Measurements from ENCODE around the gene ACOXL. TPM values are rescaled to one million over a fixed set of nuclear protein-coding genes. Genes with fewer than 3 reads are reported as not detected.
"Not testable (repeated sequence)": the region's sequence is repeated elsewhere in the genome, so short reads cannot be mapped to it uniquely, and the experiment has no call there.

The ACOXL gene
- total RNA-seq, 1 experiment from 2014 or later: not detected

DNA sequence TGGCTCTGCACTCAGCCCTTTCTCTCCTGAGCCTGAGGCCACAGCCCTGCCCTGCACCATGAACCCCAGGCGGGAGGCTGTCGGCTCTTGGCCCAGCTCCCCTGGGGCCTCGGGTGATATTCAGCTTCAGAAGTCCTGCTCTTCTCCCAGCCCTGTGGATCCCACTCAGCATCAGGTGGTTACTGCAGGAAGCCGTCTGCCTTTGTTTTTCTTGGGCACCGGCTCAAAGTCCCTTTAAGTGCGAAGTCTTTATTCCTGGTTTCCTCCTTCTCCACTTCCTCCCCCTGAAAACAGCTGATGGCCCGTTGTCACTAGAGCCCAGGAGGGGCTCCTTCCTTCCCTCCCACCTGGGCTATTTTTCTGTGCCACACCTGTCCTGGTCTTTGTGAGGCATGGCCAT is 226.8 kb downstream of the ACOXL start:
- no peaks in the 10 kb centered on the region for H3K36me3 ChIP-seq
- no peaks in the 10 kb centered on the region for H3K9me3 ChIP-seq
- H3K4me3 ChIP-seq: no peak overlapping the region
- H3K27me3 ChIP-seq: peaks cover 8% of the 10 kb centered on the region
- DNase-seq: no peak

DNA sequence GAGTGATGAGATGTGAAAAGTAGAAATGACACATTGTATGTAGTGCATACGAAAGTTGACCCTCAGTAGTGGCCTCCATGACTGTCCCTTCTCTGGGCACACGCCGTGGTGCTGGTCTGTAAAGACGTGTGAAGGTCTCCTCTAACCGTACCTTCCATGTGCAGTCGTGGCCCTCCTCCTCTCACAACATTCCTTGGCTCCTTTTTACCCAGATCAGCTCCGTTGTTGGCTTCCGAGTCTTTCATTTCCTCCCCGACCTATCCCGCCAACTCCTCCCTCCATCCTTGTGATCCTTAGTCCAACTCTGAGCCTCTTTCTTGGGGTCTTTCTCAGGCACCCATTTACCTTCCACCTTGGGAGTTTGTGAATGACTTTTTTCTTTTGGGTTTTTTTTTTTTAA is 227.9 kb downstream of the ACOXL start:
- no peak for DNase-seq
- Histone ChIP-seq H3K27me3 (peaks cover 8% of the 10 kb centered on the region), H3K9me3 (no peaks in the 10 kb centered on the region), H3K36me3 (no peaks in the 10 kb centered on the region), H3K4me3 (no peak overlapping the region)

DNA sequence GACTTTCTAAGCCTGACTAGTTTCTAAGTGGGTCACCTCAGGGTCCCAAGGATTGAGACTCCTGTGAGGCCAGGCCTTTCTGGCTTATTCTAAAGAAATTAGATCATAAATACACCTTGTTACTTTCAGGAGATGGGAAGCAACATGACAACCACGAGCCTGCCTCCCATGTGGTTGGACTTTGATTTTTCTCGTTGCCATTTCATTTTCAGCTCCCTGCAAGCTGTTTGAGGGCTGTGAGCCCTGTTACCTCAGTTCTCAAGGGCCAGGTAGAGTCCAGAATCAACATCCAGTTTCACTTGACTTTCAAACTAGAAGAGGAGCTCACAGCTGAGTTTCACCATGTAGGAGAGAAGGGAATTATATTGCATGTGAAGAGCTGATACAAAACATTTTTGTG is 228.6 kb downstream of the ACOXL start:
- H3K36me3 ChIP-seq: no peaks in the 10 kb centered on the region
- no peak for DNase-seq
- H3K27me3 ChIP-seq: peaks cover 8% of the 10 kb centered on the region
- no peaks in the 10 kb centered on the region for H3K9me3 ChIP-seq
- H3K4me3 ChIP-seq: no peak overlapping the region

DNA sequence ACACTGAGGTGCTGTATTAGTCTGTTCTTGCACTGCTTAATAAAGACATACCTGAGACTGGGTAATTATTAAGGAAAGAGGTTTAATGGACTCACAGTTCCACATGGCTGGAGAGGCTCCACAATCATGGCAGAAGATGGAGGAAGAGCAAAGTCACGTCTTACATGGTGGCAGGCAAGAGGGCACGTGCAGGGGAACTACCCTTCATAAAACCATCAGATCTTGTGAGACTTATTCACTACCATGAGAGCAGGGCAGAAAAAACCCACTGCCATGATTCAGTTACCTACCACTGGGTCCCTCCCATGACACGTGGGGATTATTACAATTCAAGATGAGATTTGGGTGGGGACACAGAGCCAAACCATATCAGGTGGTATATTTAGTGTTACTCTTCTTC is 229.3 kb downstream of the ACOXL start:
- H3K27me3 ChIP-seq, DNase-seq, H3K4me3 ChIP-seq, H3K36me3 ChIP-seq, H3K9me3 ChIP-seq: not testable (repeated sequence)

DNA sequence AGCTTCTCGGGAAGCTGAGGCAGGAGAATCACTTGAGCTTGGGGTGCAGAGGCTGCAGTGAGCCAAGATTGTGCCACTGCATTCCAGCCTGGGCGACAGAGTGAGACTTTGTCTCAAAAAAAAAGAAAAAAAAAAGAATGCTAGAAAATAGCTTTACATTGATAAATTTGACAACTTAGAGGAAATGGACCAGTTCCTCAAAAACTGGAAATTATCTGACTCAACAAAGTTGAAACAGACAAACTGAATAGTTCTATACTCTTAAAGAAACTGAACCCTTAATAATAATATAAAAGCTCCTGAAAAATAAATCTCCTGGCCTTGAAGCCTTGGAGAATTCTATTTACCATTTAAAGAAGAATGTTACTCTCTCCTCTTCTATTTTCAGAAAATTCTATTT is 237.3 kb downstream of the ACOXL start:
- Histone ChIP-seq H3K36me3 (no peaks in the 10 kb centered on the region), H3K27me3 (peaks cover 16% of the 10 kb centered on the region), H3K9me3 (no peaks in the 10 kb centered on the region), H3K4me3 (no peak overlapping the region)
- DNase-seq: no peak

DNA sequence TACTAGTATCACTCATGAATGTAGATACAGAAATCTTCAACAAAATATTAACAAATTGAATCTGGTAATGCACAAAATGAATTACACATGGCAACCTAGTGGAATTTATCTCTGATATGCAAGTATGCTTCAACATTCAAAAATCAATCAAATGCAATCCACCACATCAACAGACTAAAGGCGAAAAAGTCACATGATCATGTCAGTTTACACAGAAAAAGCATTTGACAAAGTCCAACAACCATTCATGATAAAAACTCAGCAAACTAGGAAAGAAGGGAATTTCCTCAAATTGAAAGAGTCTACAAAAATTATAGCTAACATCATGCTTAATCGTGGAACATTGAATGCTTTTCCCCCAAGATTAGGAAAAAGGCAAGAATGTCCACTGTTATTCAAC is 237.8 kb downstream of the ACOXL start:
- no peak for DNase-seq
- Histone ChIP-seq H3K36me3 (no peaks in the 10 kb centered on the region), H3K9me3 (no peaks in the 10 kb centered on the region)

DNA sequence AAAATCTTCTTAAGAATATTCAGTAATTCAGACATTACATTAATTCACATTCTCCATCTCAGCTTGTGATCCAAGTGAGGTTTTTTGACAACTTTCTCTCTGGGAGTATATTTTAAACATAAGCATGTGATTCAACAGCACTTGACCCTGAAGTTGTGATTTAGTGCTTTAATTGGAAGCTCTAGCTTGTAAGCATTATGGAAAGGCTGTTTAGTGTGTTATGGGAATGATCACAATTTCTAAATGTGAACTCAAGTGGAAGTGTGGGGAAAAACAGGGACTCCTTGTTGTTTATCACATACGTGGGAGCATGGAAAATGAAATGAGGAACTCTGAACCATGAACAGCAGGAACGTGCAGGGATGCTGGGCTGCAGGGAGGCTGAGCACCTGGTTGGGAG is 239.4 kb downstream of the ACOXL start:
- DNase-seq: no peak

More for the DNA sequence above, 237.8 kb downstream of the ACOXL start:
- Histone ChIP-seq H3K27me3 (peaks cover 16% of the 10 kb centered on the region), H3K4me3 (no peak overlapping the region)

DNA sequence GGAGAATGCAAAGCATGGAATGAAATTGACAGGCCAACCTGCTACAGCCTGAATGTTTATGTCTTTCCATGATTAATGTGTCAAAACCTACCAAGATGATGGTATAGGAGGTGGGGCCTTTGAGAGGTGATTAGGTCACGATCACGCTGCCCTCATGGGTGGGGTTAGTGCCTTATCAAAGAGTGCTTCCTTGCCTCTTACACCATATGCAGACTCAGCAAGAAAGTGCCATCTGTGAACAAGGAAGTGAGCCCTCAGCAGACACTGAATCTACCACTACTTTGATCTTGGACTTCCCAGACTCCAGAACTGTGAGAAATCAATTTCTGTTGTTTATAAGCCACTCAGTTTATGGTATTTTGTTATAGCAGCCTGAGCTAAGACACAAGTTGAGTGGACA is 240.9 kb downstream of the ACOXL start:
- Histone ChIP-seq H3K36me3 (no peaks in the 10 kb centered on the region), H3K27me3 (peaks cover 16% of the 10 kb centered on the region), H3K4me3 (no peak overlapping the region), H3K9me3 (no peaks in the 10 kb centered on the region)
- DNase-seq: no peak

More for the DNA sequence above, 239.4 kb downstream of the ACOXL start:
- no peak overlapping the region for H3K4me3 ChIP-seq
- peaks cover 16% of the 10 kb centered on the region for H3K27me3 ChIP-seq
- H3K36me3 ChIP-seq: no peaks in the 10 kb centered on the region
- no peaks in the 10 kb centered on the region for H3K9me3 ChIP-seq

DNA sequence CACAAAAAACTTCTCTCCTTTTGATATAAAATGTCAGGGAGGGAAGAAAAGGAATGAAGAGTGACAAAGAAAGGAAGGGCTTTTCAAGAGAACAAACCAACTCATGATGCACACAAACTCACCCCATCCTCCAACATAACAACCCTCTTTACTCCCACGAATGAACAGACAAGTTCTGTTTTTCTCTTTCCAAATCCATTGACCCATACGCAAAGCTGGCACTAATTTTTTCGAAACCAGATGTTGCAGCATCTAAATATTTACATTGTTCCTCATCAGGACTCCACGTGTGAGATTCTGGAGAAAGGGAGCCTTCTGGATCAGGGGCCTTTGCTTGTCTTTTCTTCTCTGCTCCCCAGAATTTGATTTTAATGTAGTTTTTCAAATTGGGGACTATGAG is 245.0 kb downstream of the ACOXL start:
- no peaks in the 10 kb centered on the region for H3K36me3 ChIP-seq
- H3K9me3 ChIP-seq: no peaks in the 10 kb centered on the region
- H3K27me3 ChIP-seq: no peaks in the 10 kb centered on the region
- no peak for DNase-seq
- no peak overlapping the region for H3K4me3 ChIP-seq

DNA sequence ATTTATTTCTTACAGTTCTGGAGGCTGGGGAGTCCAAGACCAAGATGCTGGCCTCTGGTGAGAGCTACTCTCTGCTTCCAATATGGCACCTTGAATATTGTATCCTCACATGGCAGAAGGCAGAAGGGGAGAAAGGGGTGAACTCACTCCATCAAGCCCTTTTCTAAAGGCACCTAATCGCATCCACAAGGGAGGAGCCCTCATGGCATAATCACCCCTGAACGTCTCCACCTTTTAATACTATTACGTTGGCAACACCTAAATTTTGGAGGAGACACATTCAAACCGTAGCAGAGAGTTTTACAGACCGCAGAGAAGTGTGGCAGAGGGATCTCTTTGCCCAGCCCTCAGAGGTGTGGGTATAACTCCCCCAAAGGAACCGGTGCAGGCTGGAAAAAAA is 245.8 kb downstream of the ACOXL start:
- no peak overlapping the region for H3K4me3 ChIP-seq
- DNase-seq: no peak
- no peaks in the 10 kb centered on the region for H3K36me3 ChIP-seq
- no peaks in the 10 kb centered on the region for H3K9me3 ChIP-seq
- H3K27me3 ChIP-seq: no peaks in the 10 kb centered on the region

DNA sequence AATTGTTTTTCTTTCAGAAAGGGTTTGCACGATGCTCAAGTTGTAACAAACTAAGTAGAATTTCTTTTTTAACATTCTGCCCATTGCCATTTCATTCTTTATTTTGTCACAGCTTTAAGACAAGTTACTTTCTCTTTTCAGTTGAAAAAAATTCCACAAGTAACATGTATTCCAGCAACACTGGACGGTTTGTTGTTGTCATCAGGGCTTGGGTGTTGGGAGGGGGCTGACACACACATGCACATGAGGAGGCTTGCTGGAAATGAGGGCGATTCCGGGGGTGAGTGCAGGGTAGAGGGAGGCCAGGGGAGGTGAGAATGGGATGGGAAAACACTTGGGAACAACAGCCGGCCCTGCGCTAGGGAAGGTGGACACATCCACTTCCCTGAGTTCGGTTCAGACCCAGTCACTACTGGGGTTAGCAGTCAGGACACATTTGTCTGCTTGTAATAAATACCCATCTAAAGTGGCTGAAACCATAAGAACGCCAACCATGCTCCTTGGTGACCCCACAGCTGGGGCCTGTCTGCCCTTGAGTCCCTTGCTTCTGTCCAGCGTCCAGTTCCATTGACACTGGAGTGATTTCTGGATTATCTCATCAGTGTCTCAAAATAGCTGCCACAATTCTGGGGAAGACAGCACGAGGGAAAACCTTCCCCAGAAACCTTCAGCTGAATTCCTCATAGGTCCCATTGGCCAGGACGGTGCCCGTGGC is 246.5 kb downstream of the ACOXL start:
- Histone ChIP-seq H3K4me3 (no peak overlapping the region), H3K27me3 (no peaks in the 10 kb centered on the region), H3K9me3 (no peaks in the 10 kb centered on the region), H3K36me3 (no peaks in the 10 kb centered on the region)
- DNase-seq: no peak

DNA sequence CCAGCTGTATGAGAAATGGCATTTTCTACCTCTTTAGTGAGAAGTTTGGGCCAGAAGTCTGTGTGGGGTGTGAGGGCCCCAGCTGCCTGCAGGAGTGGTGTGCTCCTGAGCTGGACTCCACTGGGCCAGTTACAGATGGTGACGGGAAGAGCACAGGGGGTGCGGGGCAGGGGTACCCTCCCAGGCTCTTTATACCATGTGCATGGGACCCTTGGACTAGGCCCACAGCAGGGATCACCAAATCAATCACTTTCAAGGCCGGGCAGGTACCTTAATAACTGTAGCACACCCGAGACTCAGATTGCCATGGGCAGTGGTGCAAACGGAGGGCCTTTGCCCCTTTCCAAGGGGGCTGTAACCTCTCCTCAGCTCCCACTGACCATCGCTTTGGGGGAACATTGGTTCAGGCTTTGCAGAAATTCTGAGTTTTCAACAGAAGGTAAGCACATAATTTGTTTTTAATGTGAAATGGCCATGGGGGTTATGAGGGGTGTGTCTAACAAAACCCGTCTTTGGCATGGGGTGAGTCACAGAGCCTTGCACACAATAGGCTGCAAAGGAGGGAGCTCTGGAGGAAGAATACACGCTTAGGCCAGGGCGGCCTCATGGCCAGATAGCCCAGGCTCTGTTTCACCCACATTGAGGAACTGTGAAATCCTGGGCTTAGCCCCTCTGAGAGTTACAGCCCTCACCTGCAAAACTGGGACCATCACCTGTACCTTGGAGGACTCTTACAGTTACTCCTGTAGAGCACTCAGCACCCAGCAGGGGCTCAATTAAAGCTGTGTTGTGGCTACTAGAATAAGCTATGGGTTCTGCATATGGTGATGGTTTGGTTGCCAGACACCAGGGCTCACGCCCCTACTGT is 247.3 kb downstream of the ACOXL start:
- no peaks in the 10 kb centered on the region for H3K36me3 ChIP-seq
- no peak for DNase-seq
- no peaks in the 10 kb centered on the region for H3K9me3 ChIP-seq
- H3K27me3 ChIP-seq: no peaks in the 10 kb centered on the region
- H3K4me3 ChIP-seq: no peak overlapping the region

DNA sequence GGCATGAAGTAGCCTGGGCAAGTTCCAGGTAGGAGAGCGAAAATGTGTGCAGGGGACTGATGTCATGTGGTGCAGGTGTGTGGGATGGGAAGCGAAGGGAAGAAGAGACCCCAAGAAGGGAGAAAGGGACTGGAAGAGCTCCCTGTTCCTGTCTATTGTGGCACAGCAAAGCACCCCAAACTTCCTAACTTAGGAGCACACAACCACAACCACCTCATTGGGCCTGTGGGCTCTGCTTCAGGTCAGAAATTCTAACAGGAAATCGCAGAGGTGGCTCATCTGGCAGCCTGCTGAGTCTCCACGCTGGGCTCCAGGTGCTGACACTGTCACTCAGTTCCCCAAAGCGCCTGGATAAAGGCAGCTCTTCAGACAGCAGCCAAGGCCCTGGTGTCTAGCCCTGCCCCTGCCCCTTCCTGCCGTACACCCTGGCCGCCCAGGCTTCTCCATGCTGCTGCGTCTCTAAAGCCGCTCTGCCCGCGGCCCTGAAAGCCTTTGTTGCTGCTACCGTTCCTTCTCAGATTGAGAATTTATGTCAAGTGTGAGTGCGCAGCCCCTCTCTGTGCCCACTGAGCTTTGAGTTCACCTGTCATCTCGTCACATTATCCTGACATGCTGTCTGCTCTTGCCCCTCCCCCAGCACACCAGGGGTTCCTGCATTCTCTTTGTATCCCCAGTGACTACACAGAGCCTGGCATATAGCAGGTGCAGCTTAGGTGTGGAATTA is 248.1 kb downstream of the ACOXL start:
- Histone ChIP-seq H3K9me3 (no peaks in the 10 kb centered on the region), H3K27me3 (no peaks in the 10 kb centered on the region), H3K36me3 (no peaks in the 10 kb centered on the region), H3K4me3 (no peak overlapping the region)
- DNase-seq: no peak

DNA sequence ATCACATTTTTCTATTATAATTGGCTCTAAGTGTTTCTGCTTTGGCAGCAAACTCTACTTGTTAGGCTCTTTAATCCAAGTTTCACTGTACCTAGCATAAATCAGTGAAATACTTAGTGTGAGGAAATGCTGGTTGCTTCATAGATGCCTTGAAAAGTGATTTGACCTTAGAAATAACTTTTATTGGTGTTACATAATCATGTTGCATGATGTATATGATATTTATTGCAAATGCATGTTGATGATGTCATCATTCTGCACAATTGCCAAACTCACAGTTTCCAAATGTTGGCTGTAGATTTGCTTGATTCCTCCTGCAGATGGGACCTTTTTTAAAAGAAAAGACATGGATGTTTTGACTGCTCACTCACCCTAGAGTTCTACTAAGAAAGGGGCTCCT is 250.8 kb downstream of the ACOXL start:
- no peak for DNase-seq
- Histone ChIP-seq H3K4me3 (no peak overlapping the region), H3K36me3 (no peaks in the 10 kb centered on the region), H3K9me3 (no peaks in the 10 kb centered on the region), H3K27me3 (no peaks in the 10 kb centered on the region)

DNA sequence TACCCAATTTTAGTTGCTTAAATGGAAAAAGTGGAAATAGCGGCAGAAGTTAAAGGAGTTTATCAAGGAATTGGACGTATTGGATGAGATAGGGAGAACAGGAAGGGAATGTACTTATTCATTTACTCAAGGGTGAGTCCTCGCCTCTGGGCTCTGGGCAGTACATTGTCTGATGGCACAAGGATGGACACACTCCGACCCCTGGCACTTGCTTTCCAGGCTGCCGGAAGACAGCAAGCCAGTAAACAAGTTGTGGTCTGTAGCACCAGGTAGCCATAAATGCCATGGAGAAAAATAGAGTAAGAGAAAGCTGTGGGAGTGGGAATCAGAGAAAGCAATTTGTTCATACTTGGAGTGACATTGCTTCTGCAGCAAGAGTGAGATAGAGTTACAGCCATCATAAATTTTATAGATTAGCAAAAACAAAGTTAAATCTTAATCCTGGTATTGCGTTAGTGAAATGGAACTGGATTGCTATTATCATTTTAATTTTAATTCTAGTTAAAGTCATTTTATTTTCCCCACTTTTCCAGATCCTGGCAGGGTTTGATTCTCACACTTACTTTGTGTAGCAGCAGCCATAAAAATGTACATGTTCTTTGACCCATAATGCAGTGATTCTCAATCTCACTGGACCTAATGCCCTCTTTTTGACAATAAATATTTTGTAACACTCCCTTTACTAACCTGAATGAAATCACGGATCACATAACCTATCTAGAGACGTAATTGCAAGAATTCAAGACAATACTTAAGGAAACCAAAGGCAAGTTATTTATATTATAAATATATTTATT is 252.5 kb downstream of the ACOXL start:
- Histone ChIP-seq H3K9me3 (no peaks in the 10 kb centered on the region), H3K36me3 (no peaks in the 10 kb centered on the region), H3K4me3 (no peak overlapping the region), H3K27me3 (no peaks in the 10 kb centered on the region)
- DNase-seq: no peak

DNA sequence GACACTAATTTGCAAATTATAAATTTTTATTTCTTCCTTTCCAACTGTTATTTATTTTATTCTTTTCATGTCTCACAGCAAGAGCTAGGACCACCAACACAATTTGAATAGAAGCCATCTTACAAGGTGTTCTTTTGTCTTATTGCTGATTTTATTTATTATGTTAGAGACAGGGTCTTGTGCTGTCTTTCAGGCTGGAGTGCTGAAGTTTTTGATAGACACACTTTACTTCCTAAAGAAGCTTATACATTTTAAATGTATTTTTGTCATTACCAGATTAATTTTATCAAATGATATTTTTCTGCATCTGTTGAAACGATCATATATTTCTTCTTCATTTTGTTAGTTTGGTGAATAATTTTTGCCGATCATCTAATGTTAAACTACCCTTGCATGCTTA is 258.1 kb downstream of the ACOXL start:
- Histone ChIP-seq H3K9me3 (peaks cover 5% of the 10 kb centered on the region), H3K27me3 (peaks cover 14% of the 10 kb centered on the region), H3K36me3 (no peaks in the 10 kb centered on the region), H3K4me3 (no peak overlapping the region)
- no peak for DNase-seq

DNA sequence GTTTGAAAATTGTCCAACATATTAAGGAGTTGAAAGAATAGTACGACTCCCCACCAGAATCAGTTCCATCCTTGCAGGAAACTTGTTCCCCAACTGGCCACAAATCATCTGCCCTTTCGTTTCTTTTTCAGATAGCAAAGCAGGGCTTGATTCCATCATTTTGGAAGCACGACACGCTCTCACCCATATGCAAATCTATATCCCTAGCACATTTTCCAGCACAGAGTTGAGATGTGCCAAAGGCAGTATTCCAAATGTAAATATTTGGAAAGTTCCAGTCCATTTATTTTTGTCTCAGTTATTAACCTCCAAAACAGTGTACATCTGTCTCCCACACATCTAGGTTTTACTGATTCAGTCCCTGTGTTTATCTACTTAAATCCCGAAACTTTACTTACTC is 259.5 kb downstream of the ACOXL start:
- Histone ChIP-seq H3K4me3 (no peak overlapping the region), H3K9me3 (peaks cover 5% of the 10 kb centered on the region), H3K27me3 (peaks cover 14% of the 10 kb centered on the region), H3K36me3 (no peaks in the 10 kb centered on the region)
- DNase-seq: no peak
